ENCODE results near the gene ADAMTS12. TPM values are rescaled to one million over a fixed set of nuclear protein-coding genes. Genes with fewer than 3 reads are reported as not detected.

ADAMTS12 gene
- polyA plus RNA-seq, 3 donors = not detected

DNA sequence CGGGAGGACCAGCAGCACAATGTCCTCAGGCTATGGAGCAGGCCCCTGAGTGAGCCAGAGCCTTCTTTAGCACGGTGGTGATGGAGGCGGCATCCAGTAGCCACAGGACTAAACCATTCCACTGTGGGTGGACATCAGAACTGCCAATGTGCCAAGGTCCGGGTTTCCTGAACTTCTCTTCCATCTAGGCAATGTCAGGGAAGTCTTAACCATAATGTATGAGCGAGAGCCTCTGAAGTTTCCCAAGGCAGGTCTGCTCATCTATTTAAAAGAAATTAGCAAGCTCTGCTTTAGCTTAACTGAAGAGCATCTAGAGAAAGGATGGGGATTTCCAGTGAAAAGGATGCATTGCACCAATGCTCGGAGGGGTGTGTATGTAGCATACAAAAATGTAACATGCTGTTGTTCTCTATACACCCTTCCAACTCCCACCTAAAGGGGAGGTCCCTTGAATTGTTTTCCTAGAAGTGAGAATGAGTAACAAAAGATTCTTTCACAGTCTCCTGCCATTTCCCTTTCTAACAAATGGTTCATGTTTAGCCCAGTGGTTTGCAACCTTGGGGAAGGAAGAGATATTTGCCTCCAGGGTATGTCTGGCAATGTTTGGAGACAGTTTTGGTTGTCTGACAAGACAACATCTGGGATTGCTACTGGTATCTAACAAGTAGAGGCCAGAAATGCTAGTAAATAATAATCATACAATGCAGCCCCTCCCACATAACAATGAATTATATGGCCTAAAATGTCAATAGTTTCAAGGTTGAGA is 38.3 kb upstream of the ADAMTS12 start:
- WGBS (ENCODE audit: insufficient coverage) = 82% methylated on average over 4 of the region's 6 CpGs
- H3K27me3 Mint-ChIP-seq (ENCODE audit: low read depth in 3 of 3) = peaks cover 0 to 6% (median 4%) of the 10 kb centered on the region in 3 donors
- H3K4me2 ChIP-seq (replicated peaks; ENCODE audit: extremely low read depth, low read length, poor library complexity, severe bottlenecking) = no peak overlapping the region
- H3K79me2 ChIP-seq (ENCODE audit: insufficient read depth, low read length) = no peaks in the 10 kb centered on the region
- H2AFZ ChIP-seq (ENCODE audit: insufficient read depth, low read depth, low read length, poor library complexity, severe bottlenecking) = no peak overlapping the region
- H3K27ac Mint-ChIP-seq = no peak overlapping the region
- no peaks in the 10 kb centered on the region for H3K9me3 ChIP-seq (replicated peaks in 1 of 2; ENCODE audit: control insufficient read depth in 1 of 2, insufficient read depth in 1 of 2, low read length in 2 of 2)
- no peak for DNase-seq
- intact Hi-C loops (cut with micrococcal nuclease) = loop anchor here in 1 of 2 donors (5.0 kb wide), 1 partner anchor 493 kb away; no protein-coding TSS in a partner anchor
- no peaks in the 10 kb centered on the region for H3K36me3 Mint-ChIP-seq
- H3K9ac ChIP-seq (ENCODE audit: insufficient read depth, low read length, poor library complexity, severe bottlenecking) = no peak overlapping the region
- H3K4me3 ChIP-seq (replicated peaks in 1 of 3; ENCODE audit: low read depth in 2 of 3, low read length in 3 of 3) = no peak overlapping the region
- no peak overlapping the region for H3K27ac ChIP-seq (ENCODE audit: low read depth in 1 of 2, low read length in 2 of 2)
- H3K36me3 ChIP-seq (replicated peaks in 1 of 2; ENCODE audit: control insufficient read depth in 1 of 2, insufficient read depth in 2 of 2, low read length in 2 of 2) = no peaks in the 10 kb centered on the region
- no peaks in the 10 kb centered on the region for H3K4me1 ChIP-seq (ENCODE audit: control insufficient read depth in 1 of 2, insufficient read depth in 2 of 2, low read length in 2 of 2)
- peaks cover 0 to 2% of the 10 kb centered on the region in 2 donors for H3K27me3 ChIP-seq (ENCODE audit: control insufficient read depth in 2 of 2, insufficient read depth in 2 of 2, low read length in 2 of 2)
- TF ChIP-seq, protein P1, sequence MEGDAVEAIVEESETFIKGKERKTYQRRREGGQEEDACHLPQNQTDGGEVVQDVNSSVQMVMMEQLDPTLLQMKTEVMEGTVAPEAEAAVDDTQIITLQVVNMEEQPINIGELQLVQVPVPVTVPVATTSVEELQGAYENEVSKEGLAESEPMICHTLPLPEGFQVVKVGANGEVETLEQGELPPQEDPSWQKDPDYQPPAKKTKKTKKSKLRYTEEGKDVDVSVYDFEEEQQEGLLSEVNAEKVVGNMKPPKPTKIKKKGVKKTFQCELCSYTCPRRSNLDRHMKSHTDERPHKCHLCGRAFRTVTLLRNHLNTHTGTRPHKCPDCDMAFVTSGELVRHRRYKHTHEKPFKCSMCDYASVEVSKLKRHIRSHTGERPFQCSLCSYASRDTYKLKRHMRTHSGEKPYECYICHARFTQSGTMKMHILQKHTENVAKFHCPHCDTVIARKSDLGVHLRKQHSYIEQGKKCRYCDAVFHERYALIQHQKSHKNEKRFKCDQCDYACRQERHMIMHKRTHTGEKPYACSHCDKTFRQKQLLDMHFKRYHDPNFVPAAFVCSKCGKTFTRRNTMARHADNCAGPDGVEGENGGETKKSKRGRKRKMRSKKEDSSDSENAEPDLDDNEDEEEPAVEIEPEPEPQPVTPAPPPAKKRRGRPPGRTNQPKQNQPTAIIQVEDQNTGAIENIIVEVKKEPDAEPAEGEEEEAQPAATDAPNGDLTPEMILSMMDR (IDR thresholded peaks at IDR 0.05) = no peak
- H3K4me1 Mint-ChIP-seq = no peaks in the 10 kb centered on the region
- H3K4me3 Mint-ChIP-seq = no peak overlapping the region
- H3K9me3 Mint-ChIP-seq = peaks cover 0 to 1% (median 0%) of the 10 kb centered on the region in 7 donors
- no peaks in the 10 kb centered on the region for H4K20me1 ChIP-seq (ENCODE audit: insufficient read depth, low read length)

- Histone ChIP-seq H3K4me1 (ENCODE audit: control insufficient read depth in 1 of 2, insufficient read depth in 2 of 2, low read length in 2 of 2) (no peaks in the 10 kb centered on the region), H3K4me2 (replicated peaks; ENCODE audit: extremely low read depth, low read length, poor library complexity, severe bottlenecking) (no peak overlapping the region), H3K9ac (ENCODE audit: insufficient read depth, low read length, poor library complexity, severe bottlenecking) (no peak overlapping the region), H2AFZ (ENCODE audit: insufficient read depth, low read depth, low read length, poor library complexity, severe bottlenecking) (no peak overlapping the region), H3K27ac (ENCODE audit: low read depth in 1 of 2, low read length in 2 of 2) (no peak overlapping the region), H3K27me3 (ENCODE audit: control insufficient read depth in 2 of 2, insufficient read depth in 2 of 2, low read length in 2 of 2) (no peaks in the 10 kb centered on the region), H3K36me3 (replicated peaks in 1 of 2; ENCODE audit: control insufficient read depth in 1 of 2, insufficient read depth in 2 of 2, low read length in 2 of 2) (no peaks in the 10 kb centered on the region), H4K20me1 (ENCODE audit: insufficient read depth, low read length) (no peaks in the 10 kb centered on the region), H3K9me3 (replicated peaks in 1 of 2; ENCODE audit: control insufficient read depth in 1 of 2, insufficient read depth in 1 of 2, low read length in 2 of 2) (no peaks in the 10 kb centered on the region), H3K79me2 (ENCODE audit: insufficient read depth, low read length) (no peaks in the 10 kb centered on the region), H3K4me3 (replicated peaks in 1 of 3; ENCODE audit: low read depth in 2 of 3, low read length in 3 of 3) (no peak overlapping the region)
- no peaks in the 10 kb centered on the region for H3K27me3 Mint-ChIP-seq (ENCODE audit: low read depth in 3 of 3)
- TF ChIP-seq, protein P1 (IDR thresholded peaks at IDR 0.05) = no peak
- no peaks in the 10 kb centered on the region for H3K36me3 Mint-ChIP-seq
- DNase-seq = no peak
- no peaks in the 10 kb centered on the region for H3K4me1 Mint-ChIP-seq
- peaks cover 0 to 2% (median 0%) of the 10 kb centered on the region in 7 donors for H3K9me3 Mint-ChIP-seq
- WGBS (ENCODE audit: insufficient coverage) = no CpG with 5 or more reads among the region's 2 CpGs
- intact Hi-C loops (cut with micrococcal nuclease) = no loop called here
- no peak overlapping the region for H3K27ac Mint-ChIP-seq
- no peak overlapping the region for H3K4me3 Mint-ChIP-seq
These were observed 36.5 kb upstream of the ADAMTS12 start for GRCh38 chr5:33928283-33928682.

Data from CD14-positive monocyte (primary cell).